Lower leg skin (tissue), 3 donors: ENCODE measurements around the gene PDLIM5.

Experiments used
- CTCF ChIP-seq, 3 donors: fragments of 450-650 bp; IDR thresholded peaks; one replicate each; pipeline ENCODE4 v1.5.1; 2016; ENCODE audit warnings: antibody characterized with exemption in 3 of 3, mild to moderate bottlenecking in 3 of 3, moderate library complexity in 2 of 3
- POLR2A ChIP-seq, 2 donors: fragments of 450-650 bp; IDR thresholded peaks; one replicate each; pipeline ENCODE4 v1.6.1; 2016 to 2017; ENCODE audit warnings: antibody characterized with exemption in 2 of 2, mild to moderate bottlenecking in 1 of 2, moderate library complexity in 1 of 2

- TF ChIP-seq CTCF (IDR thresholded peaks at IDR 0.05) (no peak), POLR2A (IDR thresholded peaks at IDR 0.05) (no peak)
These were observed 43.7 kb downstream of the PDLIM5 start for GRCh38 chr4:94495408-94495807.
